Caco-2 (cell line): ENCODE results near the gene NUDT1. TPM values are rescaled to one million over a fixed set of nuclear protein-coding genes. Genes with fewer than 3 reads are reported as not detected.

Experiments
- BruUV-seq: library from RNA; stranded (reverse); fragments of 400-500 nt; replicated peaks from 2 replicates; lab custom pipeline; 2021; lab: Mats Ljungman, UMichigan
- CTCF ChIA-PET: fragments of 300-600 bp; sonication (Branson Sonifier 250); formaldehyde crosslinking; loops from one replicate; lab custom pipeline; 2022; ENCODE audit warnings: antibody characterized with exemption; lab: Charles Lee
- POLR2A ChIA-PET: fragments of 300-600 bp; sonication (Branson Sonifier 250); formaldehyde crosslinking; loops from one replicate; lab custom pipeline; 2022; ENCODE audit warnings: antibody characterized with exemption; lab: Charles Lee
- DNase-seq, 2 experiments: peaks; one replicate each; pipeline versions ENCODE4 v3.0.0 to v3.0.0-alpha.2; 2020 to 2022
- H3K27me3 ChIP-seq: replicated peaks from 2 replicates; pipeline ENCODE4 v1.6.0; 2011; ENCODE audit warnings: low read length; ENCODE audit not compliant: control insufficient read depth, insufficient read depth
- H3K36me3 ChIP-seq: 2 replicates; pipeline ENCODE4 v1.5.1; 2011; ENCODE audit warnings: low read length; ENCODE audit not compliant: control insufficient read depth, insufficient read depth
- H3K4me1 ChIP-seq: fragments of 250-450 bp; sonication (Bioruptor Pico); 2 replicates; pipeline ENCODE4 v1.5.1; 2020; ENCODE audit warnings: mild to moderate bottlenecking
- H3K4me3 ChIP-seq: 2 replicates; pipeline ENCODE4 v1.5.1; 2011; ENCODE audit warnings: low read depth, mild to moderate bottlenecking, control low read depth, low read length
- H3K9me3 ChIP-seq: fragments of 250-450 bp; sonication (Bioruptor Pico); 2 replicates; pipeline ENCODE4 v1.5.1; 2020; ENCODE audit warnings: mild to moderate bottlenecking, moderate library complexity
- H3K27ac Mint-ChIP-seq: one replicate; pipeline ENCODE4 v1.8.0; 2022; ENCODE audit warnings: mixed read lengths; ENCODE audit not compliant: unreplicated experiment
- H3K27me3 Mint-ChIP-seq: one replicate; pipeline ENCODE4 v1.8.0; 2022; ENCODE audit warnings: mixed read lengths; ENCODE audit not compliant: insufficient read depth, unreplicated experiment
- H3K36me3 Mint-ChIP-seq: one replicate; pipeline ENCODE4 v1.8.0; 2022; ENCODE audit warnings: mild to moderate bottlenecking, mixed read lengths; ENCODE audit not compliant: insufficient read depth, unreplicated experiment
- H3K4me1 Mint-ChIP-seq: one replicate; pipeline ENCODE4 v1.8.0; 2022; ENCODE audit warnings: low read depth, mixed read lengths; ENCODE audit not compliant: unreplicated experiment
- H3K4me3 Mint-ChIP-seq: one replicate; pipeline ENCODE4 v1.8.0; 2022; ENCODE audit warnings: mild to moderate bottlenecking, moderate library complexity, mixed read lengths; ENCODE audit not compliant: unreplicated experiment
- H3K9me3 Mint-ChIP-seq: one replicate; pipeline ENCODE4 v1.8.0; 2022; ENCODE audit warnings: mixed read lengths; ENCODE audit not compliant: unreplicated experiment
- intact Hi-C: fragments of 100-400 bp; cut with micrococcal nuclease; formaldehyde crosslinking; loops from one replicate; pipeline ENCODE4 v1.10.0; 2022; ENCODE audit not compliant: unreplicated experiment
- total RNA-seq: library from RNA; stranded (reverse); gene quantifications from 2 replicates; pipeline ENCODE4 v1.2.3, GENCODE V29; 2022
- TF ChIP-seq, protein P1 (sequence below), 2 experiments: fragments of 200-600 bp in 1 of 2; IDR thresholded peaks; 1 replicate in 1 of 2; 2 replicates in 1 of 2; pipeline versions ENCODE4 v1.5.1 to v1.8.0; 2011 to 2022; ENCODE audit warnings: antibody characterized with exemption in 1 of 2, control low read depth in 1 of 2, inconsistent platforms in 1 of 2, low read depth in 1 of 2, low read length in 1 of 2, mild to moderate bottlenecking in 1 of 2, moderate library complexity in 1 of 2; ENCODE audit not compliant: insufficient read depth in 1 of 2, severe bottlenecking in 1 of 2, unreplicated experiment in 1 of 2

Gene NUDT1
- total RNA-seq, 1 experiment from 2014 or later = 42.8 TPM

DNA sequence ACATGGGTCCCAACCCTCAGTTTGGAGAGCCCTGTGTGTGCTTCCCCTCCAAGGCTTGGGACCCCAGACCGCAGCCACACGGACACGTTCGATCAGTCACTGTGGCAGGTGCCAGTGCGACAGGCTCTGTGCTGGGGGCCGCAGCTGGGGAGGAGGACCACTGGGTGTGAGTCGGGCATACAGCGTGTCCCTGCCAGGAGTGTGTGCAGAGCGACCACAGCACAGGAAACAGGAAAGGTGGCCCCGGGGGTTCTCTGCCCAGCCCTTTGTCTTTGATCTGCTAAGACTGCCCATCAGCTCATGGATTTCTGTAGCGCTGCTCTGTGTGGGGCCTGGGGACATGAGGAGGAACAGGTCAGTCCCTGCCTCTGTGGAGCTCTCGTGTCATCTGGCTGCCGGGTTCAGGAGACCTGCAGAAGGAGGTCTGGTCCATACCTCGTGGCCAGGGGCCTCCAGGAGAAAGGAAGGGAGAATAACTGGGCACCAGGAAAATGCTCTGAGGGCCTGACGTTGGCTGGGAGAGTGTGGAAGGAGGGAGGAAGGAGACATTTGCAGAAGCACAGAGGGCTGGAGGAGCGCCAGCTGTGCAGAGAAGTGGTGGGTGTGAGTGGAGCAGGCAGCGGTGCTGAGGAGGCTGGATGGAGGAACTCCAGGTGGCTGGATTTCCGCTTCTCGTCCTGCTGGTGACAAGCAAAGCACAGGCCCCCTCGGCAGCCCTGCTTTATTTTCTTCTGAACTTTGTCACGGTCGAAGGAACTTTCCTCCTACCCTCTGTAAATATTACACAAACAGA is 4.1 kb downstream of the NUDT1 start:
- BruUV-seq = no TSS peak
- H3K27me3 ChIP-seq = no peaks in the 10 kb centered on the region
- H3K36me3 ChIP-seq = no peaks in the 10 kb centered on the region
- ChIA-PET CTCF (no interaction called here), POLR2A (no interaction called here)
- DNase-seq = no peak
- H3K4me1 Mint-ChIP-seq = peaks cover 13% of the 10 kb centered on the region
- peaks cover 20% of the 10 kb centered on the region for H3K36me3 Mint-ChIP-seq
- intact Hi-C loops = no loop called here
- H3K27ac Mint-ChIP-seq = peak overlapping the region; percentile 32
- H3K4me1 ChIP-seq = peaks cover 5% of the 10 kb centered on the region; the same call in 1 of the 2 replicates
- no peaks in the 10 kb centered on the region for H3K9me3 ChIP-seq
- no peak overlapping the region for H3K4me3 Mint-ChIP-seq
- no peaks in the 10 kb centered on the region for H3K9me3 Mint-ChIP-seq
- no peak overlapping the region for H3K4me3 ChIP-seq
- TF ChIP-seq, protein P1, sequence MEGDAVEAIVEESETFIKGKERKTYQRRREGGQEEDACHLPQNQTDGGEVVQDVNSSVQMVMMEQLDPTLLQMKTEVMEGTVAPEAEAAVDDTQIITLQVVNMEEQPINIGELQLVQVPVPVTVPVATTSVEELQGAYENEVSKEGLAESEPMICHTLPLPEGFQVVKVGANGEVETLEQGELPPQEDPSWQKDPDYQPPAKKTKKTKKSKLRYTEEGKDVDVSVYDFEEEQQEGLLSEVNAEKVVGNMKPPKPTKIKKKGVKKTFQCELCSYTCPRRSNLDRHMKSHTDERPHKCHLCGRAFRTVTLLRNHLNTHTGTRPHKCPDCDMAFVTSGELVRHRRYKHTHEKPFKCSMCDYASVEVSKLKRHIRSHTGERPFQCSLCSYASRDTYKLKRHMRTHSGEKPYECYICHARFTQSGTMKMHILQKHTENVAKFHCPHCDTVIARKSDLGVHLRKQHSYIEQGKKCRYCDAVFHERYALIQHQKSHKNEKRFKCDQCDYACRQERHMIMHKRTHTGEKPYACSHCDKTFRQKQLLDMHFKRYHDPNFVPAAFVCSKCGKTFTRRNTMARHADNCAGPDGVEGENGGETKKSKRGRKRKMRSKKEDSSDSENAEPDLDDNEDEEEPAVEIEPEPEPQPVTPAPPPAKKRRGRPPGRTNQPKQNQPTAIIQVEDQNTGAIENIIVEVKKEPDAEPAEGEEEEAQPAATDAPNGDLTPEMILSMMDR (IDR thresholded peaks at IDR 0.05; ENCODE audit: insufficient read depth in 1 of 2, low read depth in 1 of 2, low read length in 1 of 2, severe bottlenecking in 1 of 2, unreplicated experiment in 1 of 2) = no peak
- H3K27me3 Mint-ChIP-seq = no peaks in the 10 kb centered on the region

DNA sequence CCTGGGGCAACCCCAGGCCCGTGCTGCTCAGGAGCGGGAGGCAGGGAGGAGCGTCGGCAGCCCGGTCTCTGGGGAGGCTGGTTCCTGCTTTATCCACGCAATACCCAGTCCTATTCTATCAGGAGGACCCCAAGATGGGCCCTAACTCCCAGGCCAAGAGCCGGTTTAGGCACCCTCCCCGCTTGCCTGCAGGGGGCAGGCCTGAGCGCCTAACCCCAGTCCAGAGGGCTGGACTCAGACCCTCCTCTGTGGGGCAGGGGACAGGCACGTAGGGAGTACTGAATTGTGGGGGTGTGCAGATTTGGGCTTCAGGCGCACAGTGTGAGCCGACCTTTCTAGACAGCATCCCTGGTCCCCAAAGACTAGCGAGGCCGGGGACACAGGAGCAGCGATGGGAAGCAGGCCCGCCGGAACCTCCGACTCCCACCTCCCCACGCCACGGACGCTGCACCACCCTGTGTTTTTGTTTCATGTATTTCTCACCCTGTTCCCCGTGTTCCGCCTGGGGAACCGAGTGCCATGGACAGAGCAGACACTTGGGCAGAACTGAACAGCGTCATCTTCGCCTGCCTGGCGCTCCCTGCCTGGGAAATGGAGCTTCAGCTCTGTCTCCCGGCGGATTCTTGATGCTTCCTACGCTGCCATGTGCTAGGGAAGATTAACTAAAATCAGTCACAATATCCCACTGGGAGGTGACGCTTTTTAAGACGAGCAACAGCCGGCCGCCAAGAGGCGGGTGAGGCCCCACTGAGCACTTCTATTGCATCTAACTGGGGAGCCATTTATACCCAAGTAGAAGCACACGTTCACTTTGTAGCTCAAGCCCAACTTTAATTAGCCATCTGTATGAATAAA is 5.3 kb downstream of the NUDT1 start:
- Histone ChIP-seq H3K4me3 (no peak overlapping the region), H3K27me3 (no peaks in the 10 kb centered on the region), H3K4me1 (peaks cover 5% of the 10 kb centered on the region; the same call in 1 of the 2 replicates), H3K36me3 (no peaks in the 10 kb centered on the region), H3K9me3 (no peaks in the 10 kb centered on the region)
- H3K9me3 Mint-ChIP-seq = no peaks in the 10 kb centered on the region
- peak in 1 of 2 experiments; percentile 65 for DNase-seq
- H3K4me1 Mint-ChIP-seq = peaks cover 13% of the 10 kb centered on the region
- TF ChIP-seq, protein P1 (IDR thresholded peaks at IDR 0.05; ENCODE audit: insufficient read depth in 1 of 2, low read depth in 1 of 2, low read length in 1 of 2, severe bottlenecking in 1 of 2, unreplicated experiment in 1 of 2) = peak; percentile 79 to 80
- no peaks in the 10 kb centered on the region for H3K27me3 Mint-ChIP-seq
- ChIA-PET POLR2A (no interaction called here), CTCF (no interaction called here)
- intact Hi-C loops = loop anchor here (1.0 kb wide), 1 partner anchor 101 kb away; no protein-coding TSS in a partner anchor
- H3K27ac Mint-ChIP-seq = no peak overlapping the region
- H3K36me3 Mint-ChIP-seq = peaks cover 20% of the 10 kb centered on the region
- H3K4me3 Mint-ChIP-seq = no peak overlapping the region
- no TSS peak for BruUV-seq
